Naive thymus-derived CD4-positive, alpha-beta T cell (primary cell): Measurements from ENCODE around the gene TNRC6B. TPM values are rescaled to one million over a fixed set of nuclear protein-coding genes. Genes with fewer than 3 reads are reported as not detected.
A peak's percentile ranks its signal among the peaks of the same experiment; 100 is the strongest.

Experiments used
- ATAC-seq: fragments of 150-1000 bp; cut with Tn5 transposase; 2 replicates; pipeline ENCODE4 v1.10.0; 2021; ENCODE audit warnings: mild to moderate bottlenecking, moderate library complexity
- CTCF ChIA-PET: fragments of 350-600 bp; sonication (Branson Sonifier 250); formaldehyde crosslinking; loops from one replicate; lab custom pipeline; 2021; ENCODE audit warnings: antibody characterized with exemption; lab: Charles Lee
- POLR2A ChIA-PET: fragments of 350-600 bp; sonication (Branson Sonifier 250); formaldehyde crosslinking; loops from one replicate; lab custom pipeline; 2021; ENCODE audit warnings: antibody characterized with exemption, inconsistent platforms; lab: Charles Lee
- DNase-seq, 9 donors: peaks; one replicate each; pipeline versions ENCODE4 v3.0.0 to v3.0.0-alpha.2; 2020 to 2022; ENCODE audit warnings: mixed read lengths in 1 of 9
- H3K27ac ChIP-seq: one replicate; pipeline ENCODE4 v1.7.0; 2013; ENCODE audit warnings: mild to moderate bottlenecking, low read depth, low read length, moderate library complexity
- H3K27me3 ChIP-seq, 2 donors: one replicate each; pipeline ENCODE4 v1.7.0; 2013; ENCODE audit warnings: low read length in 2 of 2, mild to moderate bottlenecking in 2 of 2, moderate library complexity in 2 of 2; ENCODE audit not compliant: control insufficient read depth in 2 of 2, insufficient read depth in 2 of 2
- H3K36me3 ChIP-seq, 3 experiments: 1 replicate in 2 of 3; 2 replicates in 1 of 3; pipeline ENCODE4 v1.7.0; 2013; ENCODE audit warnings: low read length in 3 of 3, mild to moderate bottlenecking in 3 of 3, moderate library complexity in 1 of 3; ENCODE audit not compliant: insufficient read depth in 3 of 3, control insufficient read depth in 2 of 3
- H3K4me1 ChIP-seq, 2 donors: one replicate each; pipeline ENCODE4 v1.7.0; 2013; ENCODE audit warnings: low read length in 2 of 2, mild to moderate bottlenecking in 2 of 2, moderate library complexity in 1 of 2; ENCODE audit not compliant: control insufficient read depth in 2 of 2, insufficient read depth in 2 of 2
- H3K4me3 ChIP-seq: 2 replicates; pipeline ENCODE4 v1.7.0; 2013; ENCODE audit warnings: mild to moderate bottlenecking, low read length
- H3K9me3 ChIP-seq, 3 experiments: 1 replicate in 2 of 3; 2 replicates in 1 of 3; pipeline ENCODE4 v1.7.0; 2013; ENCODE audit warnings: low read length in 3 of 3; ENCODE audit not compliant: control insufficient read depth in 2 of 3
- H3K27ac Mint-ChIP-seq, 9 donors: one replicate each; pipeline ENCODE4 v1.8.0; 2020 to 2022; ENCODE audit warnings: mixed read lengths in 9 of 9, mild to moderate bottlenecking in 8 of 9, moderate library complexity in 5 of 9, inconsistent platforms in 2 of 9
- H3K27me3 Mint-ChIP-seq, 5 donors: one replicate each; pipeline ENCODE4 v1.8.0; 2021 to 2022; ENCODE audit warnings: mixed read lengths in 5 of 5, mild to moderate bottlenecking in 1 of 5
- H3K36me3 Mint-ChIP-seq, 5 donors: one replicate each; pipeline ENCODE4 v1.8.0; 2020 to 2022; ENCODE audit warnings: mixed read lengths in 5 of 5, mild to moderate bottlenecking in 3 of 5, inconsistent platforms in 1 of 5
- H3K4me1 Mint-ChIP-seq, 7 donors: one replicate each; pipeline ENCODE4 v1.8.0; 2020 to 2022; ENCODE audit warnings: mixed read lengths in 7 of 7, mild to moderate bottlenecking in 3 of 7, inconsistent platforms in 1 of 7
- H3K4me3 Mint-ChIP-seq, 10 donors: one replicate each; pipeline ENCODE4 v1.8.0; 2020 to 2022; ENCODE audit warnings: mild to moderate bottlenecking in 10 of 10, mixed read lengths in 10 of 10, moderate library complexity in 6 of 10, inconsistent platforms in 2 of 10
- H3K9me3 Mint-ChIP-seq, 11 donors: one replicate each; pipeline ENCODE4 v1.8.0; 2020 to 2022; ENCODE audit warnings: mixed read lengths in 11 of 11, mild to moderate bottlenecking in 4 of 11, inconsistent platforms in 1 of 11, moderate library complexity in 1 of 11
- intact Hi-C, 2 donors: fragments of 100-400 bp; cut with micrococcal nuclease; formaldehyde crosslinking; loops; one replicate each; pipeline ENCODE4 v1.15.1; 2023
- polyA plus RNA-seq, 2 donors: library from polyadenylated mRNA; unstranded; fragments of 300-500 nt; fragmentation: Illumina TruSeq; gene quantifications; one replicate each; pipeline ENCODE4 v1.2.3, GENCODE V29; 2021
- total RNA-seq, 6 experiments: library from RNA in 5 of 6; stranded (reverse) in 5 of 6; gene quantifications; 1 replicate in 5 of 6; 2 replicates in 1 of 6; pipeline ENCODE4 v1.2.3 and lab custom pipeline; 2021 to 2026

TNRC6B gene
- total and polyA plus RNA-seq, 7 experiments from 2014 or later: 67.4 to 165 (median 136) TPM

DNA sequence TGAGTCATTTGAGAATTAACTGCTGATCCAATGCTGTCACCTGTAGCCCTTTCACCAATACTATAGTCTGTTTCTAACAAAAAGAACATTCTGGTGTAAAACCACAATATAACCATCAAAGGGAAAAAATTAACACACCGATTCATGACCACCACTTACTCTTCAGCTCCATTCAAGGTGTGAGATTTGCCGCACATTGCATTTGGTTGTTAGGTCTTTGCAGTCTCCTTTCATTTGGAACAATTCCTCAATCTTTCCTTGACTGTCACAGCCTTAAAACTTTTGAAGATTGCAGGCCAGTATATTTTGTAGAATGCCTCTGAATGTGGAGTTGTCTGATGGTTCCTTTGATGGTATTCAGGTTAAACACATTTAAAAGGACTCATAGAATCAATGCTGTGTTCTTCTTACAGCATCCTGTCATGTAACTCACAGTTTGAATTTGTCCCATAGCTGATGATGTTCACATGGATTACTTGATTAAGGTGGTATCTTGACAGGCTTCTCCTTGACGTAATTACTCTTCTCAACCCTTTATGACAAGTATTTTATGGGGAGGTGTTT, 63.6 kb downstream of the TNRC6B start:
- Mint-ChIP-seq H3K4me1 (peaks cover 77 to 97% (median 91%) of the 10 kb centered on the region in 7 donors), H3K27ac (peak overlapping the region; percentile 57 to 90 (median 83)), H3K27me3 (no peaks in the 10 kb centered on the region), H3K36me3 (peaks cover 0 to 21% (median 10%) of the 10 kb centered on the region in 5 donors), H3K4me3 (peak overlapping the region in 9 of 10 donors; percentile 35 to 75 (median 59)), H3K9me3 (no peaks in the 10 kb centered on the region)
- DNase-seq: peak in 7 of 9 donors; percentile 47 to 65 (median 56)
- Histone ChIP-seq H3K9me3 (no peaks in the 10 kb centered on the region), H3K36me3 (peaks cover 0 to 6% (median 0%) of the 10 kb centered on the region in 3 experiments), H3K4me3 (no peak overlapping the region), H3K27me3 (no peaks in the 10 kb centered on the region), H3K4me1 (peaks cover 56 to 63% of the 10 kb centered on the region in 2 donors), H3K27ac (peak overlapping the region; percentile 22)
- intact Hi-C loops: loop anchor here (2.0 to 5.0 kb wide), 6 partner anchors 16 to 106 kb away; partner anchors contain the start of genes ADSL (in 2 of the 2) and TNRC6B (in 2 of the 2)
- CTCF ChIA-PET: interaction anchor here (1.2 kb wide), 1 partner anchor 23 kb away, joined by 3 read pairs; no protein-coding TSS in a partner anchor
- POLR2A ChIA-PET: interaction anchor here (0.6 to 2.9 kb wide), 11 partner anchors 11 to 1383 kb away, joined by 3 to 7 read pairs (median 4); partner anchors contain the start of genes SGSM3 and TNRC6B
- peak; percentile 78 for ATAC-seq

- Mint-ChIP-seq H3K27me3 (no peaks in the 10 kb centered on the region), H3K36me3 (peaks cover 0 to 23% (median 14%) of the 10 kb centered on the region in 5 donors), H3K4me3 (peak overlapping the region; percentile 52 to 81 (median 64)), H3K4me1 (peaks cover 64 to 96% (median 89%) of the 10 kb centered on the region in 7 donors), H3K9me3 (no peaks in the 10 kb centered on the region), H3K27ac (peak overlapping the region; percentile 40 to 91 (median 81))
- intact Hi-C loops: loop anchor here (5.0 kb wide), 3 partner anchors 33 to 48 kb away; no protein-coding TSS in a partner anchor
- POLR2A ChIA-PET: interaction anchor here (0.6 to 0.9 kb wide), 5 partner anchors 21 to 230 kb away, joined by 4 to 5 read pairs (median 4); no protein-coding TSS in a partner anchor
- Histone ChIP-seq H3K4me3 (no peak overlapping the region), H3K9me3 (no peaks in the 10 kb centered on the region), H3K36me3 (peaks cover 0 to 6% (median 5%) of the 10 kb centered on the region in 3 experiments), H3K4me1 (peaks cover 61 to 71% of the 10 kb centered on the region in 2 donors), H3K27me3 (no peaks in the 10 kb centered on the region), H3K27ac (no peak overlapping the region)
- CTCF ChIA-PET: interaction anchor here (1.1 kb wide), 1 partner anchor 104 kb away, joined by 3 read pairs; no protein-coding TSS in a partner anchor
- no peak for ATAC-seq
- peak in 5 of 9 donors; percentile 23 to 45 (median 37) for DNase-seq
Measured at GRCh38 chr22:40243891-40244290, 66.2 kb downstream of the TNRC6B start.

DNA sequence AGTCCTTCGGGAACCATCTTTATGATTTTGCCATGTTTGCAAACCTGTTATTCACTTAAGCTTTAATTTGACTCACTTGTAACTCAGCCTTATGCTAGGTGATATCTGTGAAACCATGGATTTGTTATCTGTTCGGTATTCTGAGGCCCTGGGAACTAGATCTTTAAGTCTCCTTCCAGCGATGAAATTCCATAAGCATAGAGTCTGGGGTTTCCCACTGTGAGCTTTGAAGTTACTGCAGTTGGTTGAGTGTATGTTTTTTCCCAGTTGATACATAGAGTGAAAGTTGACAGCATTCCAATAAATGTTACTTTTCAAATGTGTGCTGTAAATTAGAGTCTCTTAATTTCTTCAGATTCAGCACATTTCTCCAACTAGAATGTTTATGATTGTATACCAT, 66.9 kb downstream of the TNRC6B start:
- Mint-ChIP-seq H3K27ac (peak overlapping the region in 7 of 9 donors; percentile 1 to 90 (median 57)), H3K27me3 (no peaks in the 10 kb centered on the region), H3K36me3 (peaks cover 0 to 28% (median 19%) of the 10 kb centered on the region in 5 donors), H3K9me3 (no peaks in the 10 kb centered on the region), H3K4me1 (peaks cover 64 to 96% (median 90%) of the 10 kb centered on the region in 7 donors), H3K4me3 (peak overlapping the region in 7 of 10 donors; percentile 23 to 81 (median 54))
- Histone ChIP-seq H3K9me3 (no peaks in the 10 kb centered on the region), H3K27ac (no peak overlapping the region), H3K4me1 (peaks cover 61 to 70% of the 10 kb centered on the region in 2 donors), H3K4me3 (no peak overlapping the region), H3K36me3 (peaks cover 0 to 6% (median 5%) of the 10 kb centered on the region in 3 experiments), H3K27me3 (no peaks in the 10 kb centered on the region)
- ChIA-PET CTCF (no interaction called here), POLR2A (interaction anchor here (0.7 to 1.4 kb wide), 4 partner anchors 39 to 216 kb away, joined by 3 to 4 read pairs (median 3); no protein-coding TSS in a partner anchor)
- intact Hi-C loops: loop anchor here (5.0 kb wide), 3 partner anchors 33 to 48 kb away; no protein-coding TSS in a partner anchor
- no peak for ATAC-seq
- no peak for DNase-seq

GRCh38 chr22:40247976-40248375, 70.3 kb downstream of the TNRC6B start:
- peak; percentile 96 for ATAC-seq
- ChIA-PET CTCF (interaction anchor here (1.2 kb wide), 1 partner anchor 75 kb away, joined by 3 read pairs; no protein-coding TSS in a partner anchor), POLR2A (interaction anchor here (0.6 to 1.6 kb wide), 3 partner anchors 42 to 99 kb away, joined by 3 to 8 read pairs (median 3); partner anchors contain the start of gene ADSL)
- H3K9me3 Mint-ChIP-seq: no peaks in the 10 kb centered on the region
- Histone ChIP-seq H3K9me3 (no peaks in the 10 kb centered on the region), H3K4me1 (peaks cover 40 to 44% of the 10 kb centered on the region in 2 donors), H3K36me3 (peaks cover 0 to 6% (median 5%) of the 10 kb centered on the region in 3 experiments), H3K27me3 (no peaks in the 10 kb centered on the region), H3K27ac (peak overlapping the region; percentile 5), H3K4me3 (no peak overlapping the region)
- peak overlapping the region; percentile 58 to 80 (median 73) for H3K4me3 Mint-ChIP-seq
- peak overlapping the region; percentile 19 to 96 (median 85) for H3K27ac Mint-ChIP-seq
- intact Hi-C loops: no loop called here
- peaks cover 4 to 40% (median 28%) of the 10 kb centered on the region in 5 donors for H3K36me3 Mint-ChIP-seq
- peak in 7 of 9 donors; percentile 52 to 71 (median 59) for DNase-seq
- H3K4me1 Mint-ChIP-seq: peaks cover 45 to 90% (median 84%) of the 10 kb centered on the region in 7 donors
- H3K27me3 Mint-ChIP-seq: no peaks in the 10 kb centered on the region

DNA sequence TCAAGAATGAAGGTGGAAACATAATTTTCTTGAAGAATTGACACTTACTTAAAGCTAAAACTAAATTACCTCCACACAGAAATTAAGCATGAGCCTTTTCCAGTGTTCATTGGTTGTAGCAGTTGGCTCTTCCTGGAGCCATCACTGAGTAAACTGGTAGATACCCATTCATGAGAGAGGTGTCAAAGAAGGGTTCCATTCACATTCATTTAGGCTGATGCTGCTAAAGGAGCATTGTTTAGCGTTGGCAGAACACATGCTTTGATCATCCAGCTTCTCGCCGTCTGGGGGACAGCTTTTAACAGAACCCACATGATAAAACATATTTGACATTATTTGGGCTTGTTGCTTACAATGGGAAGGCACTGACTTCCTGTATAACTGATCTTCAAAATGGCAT, 71.6 kb downstream of the TNRC6B start:
- no peaks in the 10 kb centered on the region for H3K27me3 Mint-ChIP-seq
- peaks cover 0 to 6% (median 5%) of the 10 kb centered on the region in 3 experiments for H3K36me3 ChIP-seq
- no peaks in the 10 kb centered on the region for H3K9me3 ChIP-seq
- intact Hi-C loops: no loop called here
- no peaks in the 10 kb centered on the region for H3K9me3 Mint-ChIP-seq
- CTCF ChIA-PET: interaction anchor here (0.5 to 0.6 kb wide), 3 partner anchors 70 to 210 kb away, joined by 3 read pairs; no protein-coding TSS in a partner anchor
- H3K4me1 ChIP-seq: peaks cover 33 to 37% of the 10 kb centered on the region in 2 donors
- DNase-seq (no peak), ATAC-seq (no peak)
- H3K36me3 Mint-ChIP-seq: peaks cover 12 to 41% (median 36%) of the 10 kb centered on the region in 5 donors
- no peaks in the 10 kb centered on the region for H3K27me3 ChIP-seq
- H3K4me1 Mint-ChIP-seq: peaks cover 43 to 90% (median 85%) of the 10 kb centered on the region in 7 donors
- no peak overlapping the region for H3K27ac ChIP-seq
- POLR2A ChIA-PET: interaction anchor here (0.6 to 1.6 kb wide), 6 partner anchors 14 to 699 kb away, joined by 3 to 8 read pairs (median 3); partner anchors contain the start of gene ADSL
- peak overlapping the region in 3 of 10 donors; percentile 25 to 80 (median 26) for H3K4me3 Mint-ChIP-seq
- H3K27ac Mint-ChIP-seq: peak overlapping the region in 6 of 9 donors; percentile 48 to 78 (median 64)
- no peak overlapping the region for H3K4me3 ChIP-seq

GRCh38 chr22:40250608-40251007, 72.9 kb downstream of the TNRC6B start:
- H3K36me3 Mint-ChIP-seq: peaks cover 12 to 48% (median 35%) of the 10 kb centered on the region in 5 donors
- Histone ChIP-seq H3K27ac (no peak overlapping the region), H3K4me1 (peaks cover 28 to 31% of the 10 kb centered on the region in 2 donors), H3K36me3 (peaks cover 0 to 6% (median 5%) of the 10 kb centered on the region in 3 experiments), H3K9me3 (no peaks in the 10 kb centered on the region), H3K4me3 (no peak overlapping the region), H3K27me3 (no peaks in the 10 kb centered on the region)
- peak overlapping the region in 3 of 9 donors; percentile 48 to 65 (median 63) for H3K27ac Mint-ChIP-seq
- H3K27me3 Mint-ChIP-seq: no peaks in the 10 kb centered on the region
- ChIA-PET CTCF (no interaction called here), POLR2A (interaction anchor here (0.6 to 1.5 kb wide), 3 partner anchors 206 to 894 kb away, joined by 3 to 4 read pairs (median 3); no protein-coding TSS in a partner anchor)
- H3K4me1 Mint-ChIP-seq: peaks cover 41 to 92% (median 82%) of the 10 kb centered on the region in 7 donors
- DNase-seq: no peak
- H3K4me3 Mint-ChIP-seq: no peak overlapping the region
- no peak for ATAC-seq
- H3K9me3 Mint-ChIP-seq: no peaks in the 10 kb centered on the region
- intact Hi-C loops: no loop called here
